Prostate gland (tissue), 2 donors: Measurements from ENCODE around the gene SLC22A4. TPM values are rescaled to one million over a fixed set of nuclear protein-coding genes. Genes with fewer than 3 reads are reported as not detected.

Experiments used
- DNase-seq: peaks from one replicate; pipeline ENCODE4 v3.0.0-alpha.2; 2019; ENCODE audit warnings: low spot score
- H3K27ac ChIP-seq, 2 donors: fragments of 200-600 bp; sonication (generic); 2 replicates each; pipeline ENCODE4 v1.5.1; 2017 to 2019
- H3K27me3 ChIP-seq: fragments of 200-600 bp; sonication (generic); replicated peaks from 2 replicates; pipeline ENCODE4 v1.5.1; 2019; ENCODE audit not compliant: insufficient read depth
- H3K36me3 ChIP-seq, 2 donors: fragments of 200-600 bp; sonication (generic); 1 replicate in 1 of 2; 2 replicates in 1 of 2; pipeline versions ENCODE4 v1.5.1 to v1.8.1; 2017 to 2019
- H3K4me1 ChIP-seq: fragments of 200-600 bp; sonication (generic); replicated peaks from 2 replicates; pipeline ENCODE4 v1.5.1; 2019
- H3K4me3 ChIP-seq, 2 donors: fragments of 200-600 bp; sonication (generic); 2 replicates each; pipeline ENCODE4 v1.5.1; 2017 to 2019
- H3K9me3 ChIP-seq: fragments of 200-600 bp; sonication (generic); 2 replicates; pipeline ENCODE4 v1.5.1; 2017
- CTCF ChIP-seq, 4 experiments: fragments of 200-600 bp in 2 of 4; fragments of 450-650 bp in 2 of 4; sonication (generic) in 2 of 4; IDR thresholded peaks; 1 replicate in 3 of 4; 2 replicates in 1 of 4; pipeline ENCODE4 v1.5.1; 2016 to 2019; ENCODE audit warnings: antibody characterized with exemption in 4 of 4, mild to moderate bottlenecking in 2 of 4, moderate library complexity in 2 of 4
- POLR2A ChIP-seq: fragments of 450-650 bp; IDR thresholded peaks from one replicate; pipeline ENCODE4 v1.6.1; 2016; ENCODE audit warnings: antibody characterized with exemption, mild to moderate bottlenecking
- POLR2AphosphoS5 ChIP-seq: sonication (generic); formaldehyde crosslinking; IDR thresholded peaks from one replicate; pipeline ENCODE4 v1.6.1; 2017; ENCODE audit warnings: antibody characterized with exemption
- WGBS: methylation state at CpG from one replicate; pipeline ENCODE4 v1.1.5; 2018; 5-methylcytosine and 5-hydroxymethylcytosine counted together
- intact Hi-C: fragments of 100-400 bp; cut with DNase I; formaldehyde crosslinking; loops from one replicate; pipeline ENCODE4 v1.14.2; 2022
- total RNA-seq, 2 donors: library from RNA; depleted of rRNA; stranded (reverse); fragments of >200 nt; gene quantifications; one replicate each; pipeline ENCODE4 v1.1.0, GENCODE V29; 2016

Gene SLC22A4
- total RNA-seq, 2 donors from 2014 or later, result 5.5 to 8.2 TPM

- H3K9me3 ChIP-seq, result no peaks in the 10 kb centered on the region
- WGBS, result 88% methylated on average over 3 of the region's 3 CpGs
- H3K4me3 ChIP-seq, result no peak overlapping the region
- H3K27ac ChIP-seq, result no peak overlapping the region
- DNase-seq, result no peak
- no peaks in the 10 kb centered on the region for H3K4me1 ChIP-seq
- intact Hi-C loops, result no loop called here
- TF ChIP-seq POLR2A, result no peak
- TF ChIP-seq POLR2AphosphoS5, result no peak
- no peak for TF ChIP-seq CTCF (IDR thresholded peaks at IDR 0.05)
- peaks cover 0 to 8% of the 10 kb centered on the region in 2 donors for H3K36me3 ChIP-seq
- H3K27me3 ChIP-seq, result no peaks in the 10 kb centered on the region
Measured at GRCh38 chr5:132334812-132335211, 40.6 kb downstream of the SLC22A4 start.

- H3K9me3 ChIP-seq, result no peaks in the 10 kb centered on the region
- DNase-seq, result no peak
- intact Hi-C loops, result no loop called here
- H3K27ac ChIP-seq, result no peak overlapping the region
- H3K36me3 ChIP-seq, result peaks cover 0 to 8% of the 10 kb centered on the region in 2 donors
- TF ChIP-seq POLR2AphosphoS5 (no peak), CTCF (IDR thresholded peaks at IDR 0.05) (no peak), POLR2A (no peak)
- no peak overlapping the region for H3K4me3 ChIP-seq
- H3K4me1 ChIP-seq, result no peaks in the 10 kb centered on the region
- no peaks in the 10 kb centered on the region for H3K27me3 ChIP-seq
Measured at GRCh38 chr5:132335402-132335801, 41.2 kb downstream of the SLC22A4 start.

- Histone ChIP-seq H3K27me3 (no peaks in the 10 kb centered on the region), H3K27ac (no peak overlapping the region), H3K9me3 (no peaks in the 10 kb centered on the region), H3K4me1 (no peaks in the 10 kb centered on the region), H3K4me3 (no peak overlapping the region), H3K36me3 (no peaks in the 10 kb centered on the region)
- intact Hi-C loops, result no loop called here
- TF ChIP-seq POLR2AphosphoS5 (no peak), CTCF (IDR thresholded peaks at IDR 0.05) (no peak), POLR2A (no peak)
- no peak for DNase-seq
Measured at GRCh38 chr5:132339502-132339901, 45.3 kb downstream of the SLC22A4 start.

- intact Hi-C loops, result no loop called here
- no peaks in the 10 kb centered on the region for H3K9me3 ChIP-seq
- no peak for TF ChIP-seq CTCF (IDR thresholded peaks at IDR 0.05)
- TF ChIP-seq POLR2A, result no peak
- TF ChIP-seq POLR2AphosphoS5, result no peak
- no peak overlapping the region for H3K4me3 ChIP-seq
- 86% methylated on average over 5 of the region's 5 CpGs for WGBS
- H3K4me1 ChIP-seq, result no peaks in the 10 kb centered on the region
- no peaks in the 10 kb centered on the region for H3K36me3 ChIP-seq
- DNase-seq, result no peak
- H3K27ac ChIP-seq, result no peak overlapping the region
- H3K27me3 ChIP-seq, result no peaks in the 10 kb centered on the region
Measured at GRCh38 chr5:132342291-132343180, 48.3 kb downstream of the SLC22A4 start.
